Naive B cell (primary cell): ENCODE data around the gene FCMR. TPM values are rescaled to one million over a fixed set of nuclear protein-coding genes. Genes with fewer than 3 reads are reported as not detected.

Source experiments
- ATAC-seq, 2 donors: fragments of 150-1000 bp; cut with Tn5 transposase; 2 replicates each; pipeline ENCODE4 v1.10.0; 2021; ENCODE audit warnings: low read depth in 2 of 2, mild to moderate bottlenecking in 2 of 2, moderate library complexity in 2 of 2
- DNase-seq: peaks from one replicate; pipeline ENCODE4 v3.0.0; 2022
- H3K27ac Mint-ChIP-seq, 6 donors: one replicate each; pipeline ENCODE4 v1.8.0; 2020 to 2022; ENCODE audit warnings: mild to moderate bottlenecking in 6 of 6, mixed read lengths in 6 of 6, moderate library complexity in 5 of 6, inconsistent platforms in 2 of 6
- H3K27me3 Mint-ChIP-seq, 3 donors: one replicate each; pipeline ENCODE4 v1.8.0; 2021 to 2022; ENCODE audit warnings: mixed read lengths in 3 of 3, mild to moderate bottlenecking in 1 of 3
- H3K36me3 Mint-ChIP-seq, 2 donors: one replicate each; pipeline ENCODE4 v1.8.0; 2020 to 2022; ENCODE audit warnings: mixed read lengths in 2 of 2, inconsistent platforms in 1 of 2, mild to moderate bottlenecking in 1 of 2
- H3K4me1 Mint-ChIP-seq, 3 donors: one replicate each; pipeline ENCODE4 v1.8.0; 2020 to 2022; ENCODE audit warnings: mixed read lengths in 3 of 3, inconsistent platforms in 1 of 3, mild to moderate bottlenecking in 1 of 3, moderate library complexity in 1 of 3
- H3K4me3 Mint-ChIP-seq, 8 donors: one replicate each; pipeline ENCODE4 v1.8.0; 2020 to 2022; ENCODE audit warnings: mild to moderate bottlenecking in 8 of 8, mixed read lengths in 8 of 8, moderate library complexity in 8 of 8, inconsistent platforms in 2 of 8
- H3K9me3 Mint-ChIP-seq, 7 donors: one replicate each; pipeline ENCODE4 v1.8.0; 2020 to 2022; ENCODE audit warnings: mixed read lengths in 7 of 7, mild to moderate bottlenecking in 5 of 7, inconsistent platforms in 2 of 7, moderate library complexity in 1 of 7
- polyA plus RNA-seq, 6 donors: library from polyadenylated mRNA; unstranded; fragments of 300-500 nt; fragmentation: Illumina TruSeq; gene quantifications; one replicate each; pipeline ENCODE4 v1.2.3, GENCODE V29; 2021; ENCODE audit warnings: low read depth in 6 of 6

FCMR gene
- polyA plus RNA-seq, 6 donors from 2014 or later, result 1,550 to 2,548 (median 1,723) TPM

- H3K27me3 Mint-ChIP-seq, result peaks cover 0 to 1% (median 0%) of the 10 kb centered on the region in 3 donors
- H3K36me3 Mint-ChIP-seq, result peaks cover 2 to 5% of the 10 kb centered on the region in 2 donors
- peak overlapping the region in 4 of 6 donors; percentile 50 to 90 (median 76) for H3K27ac Mint-ChIP-seq
- DNase-seq, result no peak
- peaks cover 34 to 47% (median 46%) of the 10 kb centered on the region in 3 donors for H3K4me1 Mint-ChIP-seq
- no peak overlapping the region for H3K4me3 Mint-ChIP-seq
- no peak for ATAC-seq
- H3K9me3 Mint-ChIP-seq, result no peaks in the 10 kb centered on the region
These were observed 23.4 kb downstream of the FCMR start for GRCh38 chr1:206898089-206898914.

DNA sequence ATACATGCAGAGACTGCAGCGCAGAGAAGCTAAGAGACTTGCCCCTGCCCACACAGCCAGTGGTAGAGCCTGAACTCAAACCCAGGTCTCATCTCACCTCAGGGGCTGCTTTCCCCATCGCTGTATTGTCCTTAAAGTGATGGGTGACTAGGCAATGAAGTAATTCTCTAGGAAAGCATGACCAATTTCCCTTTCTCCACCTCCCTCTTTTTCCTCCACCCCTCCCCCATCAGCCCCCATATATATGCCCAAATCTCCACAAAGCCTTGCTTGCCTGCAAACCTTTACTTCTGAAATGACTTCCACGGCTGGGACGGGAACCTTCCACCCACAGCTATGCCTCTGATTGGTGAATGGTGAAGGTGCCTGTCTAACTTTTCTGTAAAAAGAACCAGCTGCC lies 24.6 kb downstream of the FCMR start, which contains the start of gene IL24:
IL24 (plus strand) TSS at position 269 of the 400 bp plus-strand sequence. CDS start 390 bp downstream, outside the sequence.
- DNase-seq (no peak), ATAC-seq (no peak)
- Mint-ChIP-seq H3K27me3 (peaks cover 0 to 4% (median 0%) of the 10 kb centered on the region in 3 donors), H3K27ac (peak within 1 kb of the TSS in 4 of 6 donors; percentile 73 to 90 (median 77)), H3K4me1 (peaks cover 27 to 39% (median 38%) of the 10 kb centered on the region in 3 donors), H3K4me3 (no peak within 1 kb of the TSS), H3K9me3 (no peaks in the 10 kb centered on the region), H3K36me3 (no peaks in the 10 kb centered on the region)

DNA sequence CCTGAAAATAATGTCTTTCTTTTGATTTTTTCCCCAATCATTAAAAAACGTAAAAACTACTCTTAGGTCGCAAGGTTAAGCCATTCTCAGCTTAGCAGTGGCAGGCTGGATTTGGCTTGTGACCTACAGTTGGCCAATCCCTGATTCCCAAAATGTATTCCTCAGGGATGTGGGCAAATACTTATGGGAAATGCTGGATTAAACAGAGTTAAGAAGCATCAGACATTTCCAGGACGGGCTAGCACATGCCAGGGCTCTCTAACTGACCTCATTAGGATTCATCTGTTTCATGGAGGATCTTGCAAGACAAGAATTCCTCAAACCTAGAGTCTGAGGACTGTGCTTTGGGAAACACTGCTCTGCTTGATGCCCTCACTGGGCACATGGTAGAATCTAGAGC lies 25.5 kb downstream of the FCMR start:
- H3K36me3 Mint-ChIP-seq, result no peaks in the 10 kb centered on the region
- ATAC-seq, result no peak
- no peak for DNase-seq
- H3K4me1 Mint-ChIP-seq, result peaks cover 23 to 40% (median 29%) of the 10 kb centered on the region in 3 donors
- H3K4me3 Mint-ChIP-seq, result no peak overlapping the region
- H3K27me3 Mint-ChIP-seq, result peaks cover 0 to 4% (median 0%) of the 10 kb centered on the region in 3 donors
- H3K27ac Mint-ChIP-seq, result no peak overlapping the region
- no peaks in the 10 kb centered on the region for H3K9me3 Mint-ChIP-seq

- Mint-ChIP-seq H3K27me3 (peaks cover 0 to 4% (median 0%) of the 10 kb centered on the region in 3 donors), H3K4me3 (no peak overlapping the region), H3K36me3 (no peaks in the 10 kb centered on the region), H3K4me1 (peaks cover 23 to 39% (median 25%) of the 10 kb centered on the region in 3 donors), H3K9me3 (no peaks in the 10 kb centered on the region), H3K27ac (no peak overlapping the region)
- ATAC-seq, result no peak
- DNase-seq, result no peak
These were observed 25.9 kb downstream of the FCMR start for GRCh38 chr1:206895837-206896242.

DNA sequence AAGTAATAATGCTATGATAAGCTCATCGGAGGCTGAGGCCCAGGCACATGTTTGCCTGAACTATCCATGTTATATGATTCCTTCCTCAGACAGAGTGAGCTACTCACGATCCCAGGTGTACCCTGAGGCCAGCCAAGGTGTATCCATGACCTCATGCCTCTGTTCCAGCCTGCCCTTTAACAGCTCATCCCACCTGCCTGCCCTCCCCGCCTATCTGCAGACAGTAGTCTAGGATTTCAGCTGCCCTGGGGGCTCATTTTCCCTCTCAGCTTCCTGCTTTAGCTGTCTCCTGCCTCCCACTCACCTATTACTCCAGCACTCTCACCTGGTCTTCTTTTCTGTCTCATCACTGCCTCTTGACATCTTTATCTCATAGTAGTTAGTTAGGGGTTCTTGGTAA lies 26.4 kb downstream of the FCMR start:
- Mint-ChIP-seq H3K27me3 (peaks cover 0 to 4% (median 0%) of the 10 kb centered on the region in 3 donors), H3K4me1 (peaks cover 19 to 39% (median 25%) of the 10 kb centered on the region in 3 donors), H3K36me3 (no peaks in the 10 kb centered on the region), H3K9me3 (no peaks in the 10 kb centered on the region), H3K27ac (peak overlapping the region in 1 of 6 donors; percentile 22), H3K4me3 (no peak overlapping the region)
- DNase-seq (no peak), ATAC-seq (no peak)

- H3K27me3 Mint-ChIP-seq, result peaks cover 0 to 10% (median 0%) of the 10 kb centered on the region in 3 donors
- H3K27ac Mint-ChIP-seq, result peak overlapping the region in 1 of 6 donors; percentile 57
- no peak overlapping the region for H3K4me3 Mint-ChIP-seq
- no peaks in the 10 kb centered on the region for H3K9me3 Mint-ChIP-seq
- DNase-seq (no peak), ATAC-seq (no peak)
- no peaks in the 10 kb centered on the region for H3K36me3 Mint-ChIP-seq
- peaks cover 8 to 23% (median 9%) of the 10 kb centered on the region in 3 donors for H3K4me1 Mint-ChIP-seq
These were observed 28.4 kb downstream of the FCMR start for GRCh38 chr1:206893380-206893779.

GRCh38 chr1:206892351-206892984 lies 29.3 kb downstream of the FCMR start:
- DNase-seq, result no peak
- H3K36me3 Mint-ChIP-seq, result no peaks in the 10 kb centered on the region
- no peak for ATAC-seq
- peaks cover 5 to 23% (median 6%) of the 10 kb centered on the region in 3 donors for H3K4me1 Mint-ChIP-seq
- H3K27me3 Mint-ChIP-seq, result peaks cover 0 to 13% (median 0%) of the 10 kb centered on the region in 3 donors
- H3K27ac Mint-ChIP-seq, result no peak overlapping the region
- no peaks in the 10 kb centered on the region for H3K9me3 Mint-ChIP-seq
- no peak overlapping the region for H3K4me3 Mint-ChIP-seq

- Mint-ChIP-seq H3K4me3 (no peak overlapping the region), H3K9me3 (no peaks in the 10 kb centered on the region), H3K27me3 (peaks cover 0 to 13% (median 0%) of the 10 kb centered on the region in 3 donors), H3K27ac (peak overlapping the region in 2 of 6 donors; percentile 18 to 42), H3K4me1 (peaks cover 5 to 23% (median 6%) of the 10 kb centered on the region in 3 donors), H3K36me3 (no peaks in the 10 kb centered on the region)
- no peak for DNase-seq
- ATAC-seq, result no peak
These were observed 30.3 kb downstream of the FCMR start for GRCh38 chr1:206891412-206891811.

- no peak for DNase-seq
- no peak overlapping the region for H3K4me3 Mint-ChIP-seq
- H3K4me1 Mint-ChIP-seq, result peaks cover 5 to 23% (median 6%) of the 10 kb centered on the region in 3 donors
- H3K36me3 Mint-ChIP-seq, result no peaks in the 10 kb centered on the region
- H3K27me3 Mint-ChIP-seq, result peaks cover 0 to 13% (median 6%) of the 10 kb centered on the region in 3 donors
- ATAC-seq, result peak; percentile 51 to 58
- H3K9me3 Mint-ChIP-seq, result no peaks in the 10 kb centered on the region
- peak overlapping the region in 4 of 6 donors; percentile 5 to 61 (median 30) for H3K27ac Mint-ChIP-seq
These were observed 31.3 kb downstream of the FCMR start for GRCh38 chr1:206890125-206891060.

GRCh38 chr1:206887701-206888100 lies 34.0 kb downstream of the FCMR start:
- Mint-ChIP-seq H3K36me3 (no peaks in the 10 kb centered on the region), H3K4me1 (peaks cover 5 to 17% (median 6%) of the 10 kb centered on the region in 3 donors), H3K27ac (no peak overlapping the region), H3K9me3 (peaks cover 0 to under 1% (median 0%) of the 10 kb centered on the region in 7 donors), H3K4me3 (no peak overlapping the region), H3K27me3 (peaks cover 0 to 9% (median 6%) of the 10 kb centered on the region in 3 donors)
- DNase-seq (no peak), ATAC-seq (no peak)

DNA sequence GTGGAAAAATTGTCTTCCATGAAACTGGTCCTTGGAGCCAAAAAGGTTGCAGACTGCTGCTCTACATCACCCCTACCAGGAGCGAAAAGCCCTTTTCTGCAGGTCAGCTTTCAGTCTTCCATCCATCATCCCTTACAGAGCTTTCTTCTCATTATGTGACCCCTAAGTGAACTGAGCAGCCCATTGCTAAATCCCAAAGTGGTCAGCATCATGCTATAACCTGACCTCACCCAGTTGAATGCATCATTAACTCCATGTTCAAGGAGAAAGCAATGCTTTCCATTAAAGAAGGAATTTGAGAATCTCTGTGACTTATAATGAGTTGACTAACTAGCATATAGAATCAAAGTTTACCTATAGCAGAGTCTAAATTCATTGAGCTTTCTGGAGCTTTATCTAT lies 34.9 kb downstream of the FCMR start:
- Mint-ChIP-seq H3K4me1 (peaks cover 5 to 15% (median 6%) of the 10 kb centered on the region in 3 donors), H3K4me3 (no peak overlapping the region), H3K27ac (no peak overlapping the region), H3K9me3 (peaks cover 0 to 2% (median 0%) of the 10 kb centered on the region in 7 donors), H3K27me3 (peaks cover 0 to 9% (median 6%) of the 10 kb centered on the region in 3 donors), H3K36me3 (no peaks in the 10 kb centered on the region)
- DNase-seq, result no peak
- no peak for ATAC-seq

GRCh38 chr1:206885341-206886060 lies 36.2 kb downstream of the FCMR start:
- Mint-ChIP-seq H3K36me3 (no peaks in the 10 kb centered on the region), H3K27me3 (peaks cover 0 to 9% (median 6%) of the 10 kb centered on the region in 3 donors), H3K4me1 (peaks cover 0 to 3% (median 2%) of the 10 kb centered on the region in 3 donors), H3K4me3 (no peak overlapping the region), H3K27ac (no peak overlapping the region), H3K9me3 (peaks cover 0 to 2% (median 0%) of the 10 kb centered on the region in 7 donors)
- DNase-seq (no peak), ATAC-seq (no peak)
